Heart left ventricle (tissue), 13 donors: ENCODE measurements around the gene INSM1.

Experiments used
- CTCF ChIP-seq, 12 donors: fragments of 200-600 bp; sonication (generic) in 4 of 12; IDR thresholded peaks; one replicate each; pipeline versions ENCODE4 v1.5.0 to v1.8.0; 2018 to 2022; ENCODE audit warnings: antibody characterized with exemption in 12 of 12, mild to moderate bottlenecking in 5 of 12
- POLR2A ChIP-seq, 2 donors: fragments of 450-650 bp; IDR thresholded peaks; one replicate each; pipeline ENCODE4 v1.6.1; 2017; ENCODE audit warnings: antibody characterized with exemption in 2 of 2, mild to moderate bottlenecking in 2 of 2, moderate library complexity in 2 of 2
- donor health status: ischemic (EF 13 %, LVEDD 7.1; RV severe dilation, severe dysfunction).
- donor health status: DM: no; HTN: yes; CAD: no.
- donor health status: DM: no; HTN: no; CAD: no.
- donor health status: ischemic (EF 25% LVEDD 6.9; RV normal size, moderate dysfunction).
- donor health status: ischemic (EF 25% LVEDD 5.7; RV mildly dilated, moderate dysfunction).
- donor health status: ischemic (EF 35%, LVEDD 5.7; RV mildly dilated, moderate dysfunction).
- donor health status: nonischemic (EF 11% LVEDD 7.7; RV severe dilation, severe dysfunction).
- donor health status: DM: yes; HTN: yes; CAD: no.
- donor health status: PGD.
- donor health status: ischemic (EF 29% LVEDD 5.4; RV normal size, mild dysfunction).
- donor health status: nonischemic (EF 23%, LVEDD 6.1; RV moderate dilation, normal function).

- TF ChIP-seq CTCF (IDR thresholded peaks at IDR 0.05) (no peak), POLR2A (IDR thresholded peaks at IDR 0.05) (no peak)
Observed at GRCh38 chr20:20318365-20319161, 49.3 kb upstream of the INSM1 start.
